H1 (cell line): ENCODE data around the gene C1orf174. TPM values are rescaled to one million over a fixed set of nuclear protein-coding genes. Genes with fewer than 3 reads are reported as not detected.

Experiments
- CTCF ChIA-PET: fragments of 300-600 bp; sonication (Branson Sonifier 250); formaldehyde crosslinking; loops from one replicate; lab custom pipeline; 2021; ENCODE audit not compliant: partially characterized antibody; lab: Charles Lee
- POLR2A ChIA-PET: fragments of 300-600 bp; sonication (Branson Sonifier 250); formaldehyde crosslinking; loops from one replicate; lab custom pipeline; 2021; ENCODE audit warnings: inconsistent platforms; ENCODE audit not compliant: partially characterized antibody; lab: Charles Lee
- DNase-seq, 2 experiments: peaks; one replicate each; pipeline versions ENCODE4 v3.0.0 to v3.0.0-alpha.2; 2010 to 2022; ENCODE audit warnings: low spot score in 2 of 2, low read depth in 1 of 2, mixed read lengths in 1 of 2
- FAIRE-seq: peaks from 2 replicates; lab custom pipeline; 2011; peaks lifted over from hg19 to GRCh38; lab: Jason Lieb, UNC
- H2AFZ ChIP-seq: 2 replicates; pipeline ENCODE4 v1.8.1; 2012; ENCODE audit warnings: low read length, inconsistent platforms
- H2AK5ac ChIP-seq: 2 replicates; pipeline ENCODE4 v1.6.1; 2013; ENCODE audit warnings: low read depth, low read length
- H2BK120ac ChIP-seq: replicated peaks from 2 replicates; pipeline ENCODE3; 2013; ENCODE audit warnings: low read depth, low read length, inconsistent platforms
- H2BK12ac ChIP-seq: 2 replicates; pipeline ENCODE4 v1.6.1; 2013; ENCODE audit warnings: low read depth, low read length
- H2BK15ac ChIP-seq: 2 replicates; pipeline ENCODE4 v1.6.1; 2013; ENCODE audit warnings: low read length
- H2BK20ac ChIP-seq: 2 replicates; pipeline ENCODE4 v1.6.1; 2013; ENCODE audit warnings: low read length
- H2BK5ac ChIP-seq: 2 replicates; pipeline ENCODE4 v1.6.1; 2013; ENCODE audit warnings: low read depth, low read length
- H3K14ac ChIP-seq: 2 replicates; pipeline ENCODE4 v1.6.1; 2013; ENCODE audit warnings: inconsistent platforms; ENCODE audit not compliant: insufficient read length
- H3K18ac ChIP-seq: 2 replicates; pipeline ENCODE4 v1.6.1; 2013; ENCODE audit warnings: low read length; ENCODE audit errors: extremely low read depth
- H3K23ac ChIP-seq: 2 replicates; pipeline ENCODE4 v1.6.1; 2013; ENCODE audit warnings: inconsistent platforms; ENCODE audit not compliant: insufficient read length
- H3K23me2 ChIP-seq: 2 replicates; pipeline ENCODE4 v1.6.1; 2013; ENCODE audit warnings: low read depth, low read length
- H3K27ac ChIP-seq: 2 replicates; pipeline ENCODE4 v1.6.1; 2011; ENCODE audit warnings: low read depth, low read length, inconsistent platforms
- H3K27me3 ChIP-seq, 4 experiments: replicated peaks in 1 of 4; 1 replicate in 1 of 4; 2 replicates in 3 of 4; pipeline versions ENCODE4 v1.6.1 to v1.8.1; 2011 to 2013; ENCODE audit warnings: low read length in 3 of 4, mild to moderate bottlenecking in 3 of 4, inconsistent platforms in 2 of 4, mixed read lengths in 2 of 4, moderate library complexity in 1 of 4; ENCODE audit not compliant: control insufficient read depth in 3 of 4, insufficient read depth in 3 of 4; ENCODE audit errors: extremely low read depth in 1 of 4
- H3K36me3 ChIP-seq, 4 experiments: 2 replicates each; pipeline versions ENCODE4 v1.6.1 to v1.8.1; 2011 to 2013; ENCODE audit warnings: mild to moderate bottlenecking in 4 of 4, low read length in 3 of 4, moderate library complexity in 2 of 4, control low read depth in 1 of 4, inconsistent platforms in 1 of 4; ENCODE audit not compliant: insufficient read depth in 4 of 4, control insufficient read depth in 2 of 4
- H3K4ac ChIP-seq: replicated peaks from 2 replicates; pipeline ENCODE3; 2013; ENCODE audit warnings: low read length, low read depth, mixed read lengths, inconsistent platforms; ENCODE audit not compliant: insufficient read length
- H3K4me1 ChIP-seq, 4 experiments: replicated peaks in 1 of 4; 1 replicate in 1 of 4; 2 replicates in 3 of 4; pipeline versions ENCODE4 v1.6.1 to v1.8.1; 2011 to 2013; ENCODE audit warnings: low read length in 3 of 4, inconsistent platforms in 2 of 4, mixed read lengths in 1 of 4; ENCODE audit not compliant: insufficient read depth in 4 of 4, control insufficient read depth in 3 of 4
- H3K4me2 ChIP-seq, 2 experiments: 2 replicates each; pipeline versions ENCODE4 v1.6.1 to v1.8.1; 2011 to 2013; ENCODE audit warnings: low read depth in 2 of 2, low read length in 2 of 2, control low read depth in 1 of 2, inconsistent platforms in 1 of 2, mild to moderate bottlenecking in 1 of 2; ENCODE audit not compliant: insufficient read depth in 1 of 2
- H3K4me3 ChIP-seq, 4 experiments: fragments of 200-600, 300-600 bp in 1 of 4; sonication (generic), shearing (Covaris generic), sonication (Bioruptor Twin) in 1 of 4; 2 replicates each; pipeline versions ENCODE4 v1.5.1 to v1.8.1; 2011 to 2016; ENCODE audit warnings: low read length in 4 of 4, low read depth in 3 of 4, control low read depth in 2 of 4, inconsistent platforms in 2 of 4, mild to moderate bottlenecking in 2 of 4, mixed read lengths in 1 of 4, moderate library complexity in 1 of 4; ENCODE audit not compliant: insufficient read depth in 2 of 4; ENCODE audit errors: extremely low read depth in 1 of 4
- H3K56ac ChIP-seq: replicated peaks from 2 replicates; pipeline ENCODE3; 2013; ENCODE audit warnings: low read depth, mild to moderate bottlenecking, mixed read lengths, low read length, inconsistent platforms; ENCODE audit not compliant: insufficient read length
- H3K79me1 ChIP-seq: 2 replicates; pipeline ENCODE4 v1.6.1; 2013; ENCODE audit warnings: low read depth, low read length, control low read depth
- H3K79me2 ChIP-seq, 2 experiments: 2 replicates each; pipeline versions ENCODE4 v1.6.1 to v1.8.1; 2012 to 2013; ENCODE audit warnings: low read length in 2 of 2, mild to moderate bottlenecking in 2 of 2, inconsistent platforms in 1 of 2; ENCODE audit not compliant: insufficient read depth in 2 of 2, control insufficient read depth in 1 of 2
- H3K9ac ChIP-seq, 4 experiments: replicated peaks in 1 of 4; 1 replicate in 1 of 4; 2 replicates in 3 of 4; pipeline versions ENCODE4 v1.6.1 to v1.8.1; 2011 to 2013; ENCODE audit warnings: low read depth in 3 of 4, low read length in 3 of 4, control low read depth in 2 of 4, mild to moderate bottlenecking in 2 of 4, moderate library complexity in 2 of 4, inconsistent platforms in 1 of 4; ENCODE audit errors: extremely low read depth in 1 of 4
- H3K9me3 ChIP-seq, 2 experiments: 2 replicates each; pipeline versions ENCODE4 v1.6.1 to v1.8.1; 2012 to 2013; ENCODE audit warnings: mild to moderate bottlenecking in 2 of 2, moderate library complexity in 2 of 2, control low read depth in 1 of 2, inconsistent platforms in 1 of 2, low read depth in 1 of 2, low read length in 1 of 2, mixed read lengths in 1 of 2; ENCODE audit not compliant: insufficient read depth in 2 of 2
- H4K20me1 ChIP-seq, 2 experiments: replicated peaks in 1 of 2; 2 replicates each; pipeline versions ENCODE3 to v1.8.1; 2011 to 2013; ENCODE audit warnings: inconsistent platforms in 2 of 2, low read length in 2 of 2, mild to moderate bottlenecking in 1 of 2; ENCODE audit not compliant: insufficient read depth in 2 of 2, control insufficient read depth in 1 of 2
- H4K5ac ChIP-seq: 2 replicates; pipeline ENCODE4 v1.6.1; 2013; ENCODE audit warnings: low read length, low read depth, mixed read lengths, inconsistent platforms; ENCODE audit not compliant: insufficient read length
- H4K8ac ChIP-seq: 2 replicates; pipeline ENCODE4 v1.8.0; 2013; ENCODE audit warnings: mild to moderate bottlenecking, moderate library complexity, low read length, inconsistent platforms; ENCODE audit not compliant: insufficient read depth; ENCODE audit errors: extremely low read depth
- H4K91ac ChIP-seq: replicated peaks from 2 replicates; pipeline ENCODE3; 2013; ENCODE audit warnings: low read length, mixed read lengths, inconsistent platforms; ENCODE audit not compliant: insufficient read length
- CEBPB ChIP-seq: IDR thresholded peaks from 2 replicates; pipeline ENCODE4 v1.6.1; 2012; ENCODE audit warnings: low read depth, low read length
- WGBS, 2 experiments: shearing (Covaris generic) in 1 of 2; methylation state at CpG; one replicate each; pipeline versions ENCODE4 v1.1.6 to v1.1.7; 2013 to 2015; ENCODE audit warnings: low lambda C conversion rate in 2 of 2, mixed read lengths in 2 of 2, inconsistent platforms in 1 of 2, low coverage in 1 of 2, missing lambda C conversion rate in 1 of 2; ENCODE audit not compliant: insufficient replicate concordance in 2 of 2, insufficient coverage in 1 of 2, insufficient read length in 1 of 2; ENCODE audit errors: extremely low coverage in 1 of 2, missing lambda C conversion rate in 1 of 2; 5-methylcytosine and 5-hydroxymethylcytosine counted together
- polyA plus RNA-seq, 7 experiments: library from polyadenylated mRNA; depleted of rRNA in 3 of 7; stranded (reverse) in 5 of 7; unstranded in 2 of 7; fragments of >200 nt in 5 of 7; fragments of 200-250 nt in 2 of 7; gene quantifications; 1 replicate in 5 of 7; 2 replicates in 1 of 7; 4 replicates in 1 of 7; pipeline versions ENCODE4 v1.2.1 to v1.2.3, GENCODE V29; 2011 to 2013; ENCODE audit warnings: missing spikeins in 2 of 7, mixed read lengths in 2 of 7
- total RNA-seq: library from RNA; stranded (reverse); fragmentation: NEBNext Ultra II Directional; extraction: Animal tissue kit (Norgen Biotek cat#: 25700); gene quantifications from 2 replicates; pipeline ENCODE4 v1.2.1, GENCODE V29; 2021
- TF ChIP-seq, protein P1 (sequence below): IDR thresholded peaks from 2 replicates; pipeline ENCODE4 v1.6.1; 2011; ENCODE audit warnings: low read length, improper control_type of control experiment

Gene C1orf174
- total and polyA plus RNA-seq, 2 of the 8 experiments (the other 6 are each of a cell fraction or from before 2014, with no cell fraction given): 28.4 to 32.4 TPM

GRCh38 chr1:3939242-3940080, 39.4 kb upstream of the C1orf174 start:
- Histone ChIP-seq H3K27me3 (no peaks in the 10 kb centered on the region; a peak in 1 of 7 replicates), H3K4me2 (no peak overlapping the region), H3K4ac (no peak overlapping the region), H3K79me2 (no peaks in the 10 kb centered on the region), H3K9me3 (peaks cover 0 to 8% of the 10 kb centered on the region in 2 experiments; a peak in 3 of 4 replicates), H2BK120ac (no peak overlapping the region), H2BK12ac (peak overlapping the region; percentile 17; the same call in 1 of the 2 replicates), H3K27ac (no peak overlapping the region), H4K5ac (no peak overlapping the region), H2BK20ac (no peak overlapping the region), H3K23ac (no peak overlapping the region), H3K9ac (no peak overlapping the region), H2BK5ac (no peak overlapping the region), H3K4me3 (no peak overlapping the region), H3K14ac (no peak overlapping the region), H4K20me1 (peaks cover 0 to 2% of the 10 kb centered on the region in 2 experiments), H4K8ac (no peak overlapping the region; the same call in 1 of the 2 replicates), H3K23me2 (no peaks in the 10 kb centered on the region), H2BK15ac (0 out of 2 replicates have a peak overlapping the region, but pooled peaks have one; percentile 29), H4K91ac (no peak overlapping the region), H2AFZ (no peak overlapping the region), H3K56ac (no peak overlapping the region), H3K36me3 (no peaks in the 10 kb centered on the region), H3K79me1 (no peaks in the 10 kb centered on the region), H2AK5ac (no peak overlapping the region), H3K18ac (no peak overlapping the region), H3K4me1 (peaks cover 0 to 2% (median 0%) of the 10 kb centered on the region in 4 experiments; a peak in 2 of 7 replicates)
- no peak for TF ChIP-seq CEBPB
- TF ChIP-seq, protein P1, sequence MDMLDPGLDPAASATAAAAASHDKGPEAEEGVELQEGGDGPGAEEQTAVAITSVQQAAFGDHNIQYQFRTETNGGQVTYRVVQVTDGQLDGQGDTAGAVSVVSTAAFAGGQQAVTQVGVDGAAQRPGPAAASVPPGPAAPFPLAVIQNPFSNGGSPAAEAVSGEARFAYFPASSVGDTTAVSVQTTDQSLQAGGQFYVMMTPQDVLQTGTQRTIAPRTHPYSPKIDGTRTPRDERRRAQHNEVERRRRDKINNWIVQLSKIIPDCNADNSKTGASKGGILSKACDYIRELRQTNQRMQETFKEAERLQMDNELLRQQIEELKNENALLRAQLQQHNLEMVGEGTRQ: 0 out of 2 replicates have a peak, but pooled peaks have one; percentile 4
- WGBS, 2 experiments: 94% methylated on average over 12 of the region's 12 CpGs; no CpG with 5 or more reads in 1 of the 2 experiments
- POLR2A ChIA-PET: no interaction called here
- CTCF ChIA-PET: no interaction called here
- FAIRE-seq (no peak), DNase-seq (no peak)
